ENCODE measurements around the gene GPC6. TPM values are rescaled to one million over a fixed set of nuclear protein-coding genes. Genes with fewer than 3 reads are reported as not detected.

The GPC6 gene
- total and polyA plus RNA-seq, 2 donors (not counting 3 experiments of a cell fraction or from before 2014, with no cell fraction given): 0.01 TPM; not detected in 1

- no peak overlapping the region for H3K4me2 ChIP-seq (ENCODE audit: insufficient read depth, low read length)
- H3K27ac ChIP-seq (ENCODE audit: insufficient read depth, low read depth, low read length): no peak overlapping the region
- H3K4me1 ChIP-seq (ENCODE audit: control insufficient read depth, extremely low read depth, insufficient read depth, low read length): no peaks in the 10 kb centered on the region
- no peak overlapping the region for H3K4me3 ChIP-seq (replicated peaks in 1 of 3; ENCODE audit: insufficient read depth in 1 of 3, low read depth in 1 of 3, low read length in 3 of 3)
- no peaks in the 10 kb centered on the region for H3K9me3 ChIP-seq (replicated peaks; ENCODE audit: control insufficient read depth, insufficient read depth, low read length)
- TF ChIP-seq CTCF (IDR thresholded peaks at IDR 0.05; ENCODE audit: extremely low read depth in 1 of 2, insufficient read depth in 1 of 2, low read depth in 1 of 2, low read length in 2 of 2) (no peak), GATA2 (IDR thresholded peaks at IDR 0.05; ENCODE audit: insufficient read depth, insufficient read length, low read depth, low read length) (no peak), POLR2AphosphoS5 (IDR thresholded peaks at IDR 0.05; ENCODE audit: insufficient read depth, low read depth, low read length) (no peak), POLR2A (IDR thresholded peaks at IDR 0.05; ENCODE audit: low read depth, low read length) (no peak), JUN (IDR thresholded peaks at IDR 0.05; ENCODE audit: borderline replicate concordance, insufficient read depth, insufficient read length, low read depth) (no peak), MYC (IDR thresholded peaks at IDR 0.05; ENCODE audit: low read depth, low read length) (no peak), MAX (IDR thresholded peaks at IDR 0.05; ENCODE audit: insufficient read depth, insufficient read length) (no peak), FOS (IDR thresholded peaks at IDR 0.05; ENCODE audit: borderline replicate concordance, insufficient read depth, low read length) (no peak), EZH2 (IDR thresholded peaks at IDR 0.05; ENCODE audit: borderline replicate concordance, low read depth, low read length, severe bottlenecking) (no peak)
- no TSS peak for BruUV-seq (replicated peaks)
- no peaks in the 10 kb centered on the region for H3K27me3 ChIP-seq (ENCODE audit: control insufficient read depth in 2 of 2, insufficient read depth in 2 of 2, low read length in 2 of 2)
- no peaks in the 10 kb centered on the region for H4K20me1 ChIP-seq (replicated peaks; ENCODE audit: control insufficient read depth, extremely low read depth, insufficient read depth, low read length)
- H3K36me3 ChIP-seq (ENCODE audit: control insufficient read depth in 2 of 2, extremely low read depth in 1 of 2, insufficient read depth in 2 of 2, low read length in 2 of 2): no peaks in the 10 kb centered on the region
- H3K9me1 ChIP-seq (replicated peaks; ENCODE audit: control insufficient read depth, extremely low read depth, insufficient read depth, low read length): no peaks in the 10 kb centered on the region
- FAIRE-seq: no peak
- DNase-seq (ENCODE audit: low read depth, low spot score): no peak
- H2AFZ ChIP-seq (ENCODE audit: low read depth, low read length): no peak overlapping the region
- CTCF ChIA-PET: interaction anchor here (1.0 kb wide), 1 partner anchor 27 kb away, joined by 3 read pairs; no protein-coding TSS in a partner anchor
- POLR2A ChIA-PET: no interaction called here
- intact Hi-C loops (cut with micrococcal nuclease): no loop called here
- H3K79me2 ChIP-seq (ENCODE audit: control insufficient read depth, insufficient read depth, low read length): no peaks in the 10 kb centered on the region
- H3K9ac ChIP-seq (replicated peaks; ENCODE audit: extremely low read depth, insufficient read depth, low read length): no peak overlapping the region
- dilution Hi-C loops (cut with MboI; ENCODE audit: extremely low pct_ligation_motif_present, low sequenced_read_pairs): no loop called here
Observed at GRCh38 chr13:94411747-94412146, 1185.1 kb downstream of the GPC6 start.

All from endothelial cell of umbilical vein (primary cell).